IMR-90 (cell line): ENCODE data around the gene HTR5A. TPM values are rescaled to one million over a fixed set of nuclear protein-coding genes. Genes with fewer than 3 reads are reported as not detected.

Experiments
- ATAC-seq: fragments of 200-7000 bp; cut with Tn5 transposase; 2 replicates; pipeline ENCODE4 v1.9.1; 2020; ENCODE audit warnings: low read depth, mild to moderate bottlenecking, moderate library complexity
- BruUV-seq: library from RNA; stranded (reverse); fragments of 400-500 nt; replicated peaks from 2 replicates; lab custom pipeline; 2021; lab: Mats Ljungman, UMichigan
- CTCF ChIA-PET: fragments of 300-600 bp; formaldehyde crosslinking; extraction: SDS; loops from one replicate; lab custom pipeline; 2021; ENCODE audit warnings: antibody characterized with exemption; lab: Yijun Ruan, JAX
- POLR2A ChIA-PET: fragments of 300-600 bp; sonication (Branson Sonifier 250); formaldehyde crosslinking; loops from one replicate; lab custom pipeline; 2022; ENCODE audit warnings: antibody characterized with exemption; ENCODE audit not compliant: unreplicated experiment; lab: Charles Lee
- DNase-seq: peaks from one replicate; pipeline ENCODE4 v3.0.0; 2013
- H2AFZ ChIP-seq: replicated peaks from 2 replicates; pipeline ENCODE3; 2013; ENCODE audit warnings: low read length, mild to moderate bottlenecking; ENCODE audit not compliant: poor library complexity
- H2AK5ac ChIP-seq: 2 replicates; pipeline ENCODE4 v1.6.1; 2013; ENCODE audit warnings: low read depth, low read length, inconsistent platforms
- H2AK9ac ChIP-seq: replicated peaks from 2 replicates; pipeline ENCODE3; 2013; ENCODE audit warnings: mild to moderate bottlenecking, low read depth, low read length, moderate library complexity; ENCODE audit not compliant: poor library complexity
- H2BK120ac ChIP-seq: 2 replicates; pipeline ENCODE4 v1.6.1; 2013; ENCODE audit warnings: low read depth, low read length, inconsistent platforms
- H2BK15ac ChIP-seq: 3 replicates; pipeline ENCODE4 v1.6.1; 2013; ENCODE audit warnings: low read depth, low read length, inconsistent platforms
- H2BK20ac ChIP-seq: 2 replicates; pipeline ENCODE4 v1.6.1; 2013; ENCODE audit warnings: low read depth, mild to moderate bottlenecking, inconsistent platforms, low read length, moderate library complexity
- H2BK5ac ChIP-seq: 2 replicates; pipeline ENCODE4 v1.6.1; 2013; ENCODE audit warnings: mild to moderate bottlenecking, low read depth, low read length, inconsistent platforms; ENCODE audit not compliant: poor library complexity, severe bottlenecking
- H3K14ac ChIP-seq: replicated peaks from 2 replicates; pipeline ENCODE4 v1.6.1; 2013; ENCODE audit warnings: low read depth, low read length, inconsistent platforms
- H3K18ac ChIP-seq: 2 replicates; pipeline ENCODE4 v1.6.1; 2013; ENCODE audit warnings: low read depth, low read length, control low read depth
- H3K23ac ChIP-seq: 2 replicates; pipeline ENCODE4 v1.6.1; 2013; ENCODE audit warnings: low read depth, low read length, inconsistent platforms
- H3K27ac ChIP-seq: 2 replicates; pipeline ENCODE4 v1.5.1; 2013; ENCODE audit warnings: mild to moderate bottlenecking, control low read depth, low read length; ENCODE audit not compliant: insufficient read depth
- H3K27me3 ChIP-seq: 2 replicates; pipeline ENCODE4 v1.6.1; 2013; ENCODE audit warnings: low read length; ENCODE audit not compliant: control insufficient read depth, insufficient read depth
- H3K36me3 ChIP-seq: 2 replicates; pipeline ENCODE4 v1.6.1; 2013; ENCODE audit warnings: low read length, mixed read lengths; ENCODE audit not compliant: control insufficient read depth, insufficient read depth
- H3K4ac ChIP-seq: 2 replicates; pipeline ENCODE4 v1.6.1; 2013; ENCODE audit warnings: low read depth, low read length, inconsistent platforms
- H3K4me1 ChIP-seq: 2 replicates; pipeline ENCODE4 v1.6.1; 2013; ENCODE audit warnings: low read length, mixed read lengths; ENCODE audit not compliant: control insufficient read depth, insufficient read depth
- H3K4me2 ChIP-seq: 2 replicates; pipeline ENCODE4 v1.6.1; 2013; ENCODE audit warnings: low read depth, mild to moderate bottlenecking, control low read depth, low read length, moderate library complexity
- H3K4me3 ChIP-seq: 2 replicates; pipeline ENCODE4 v1.5.1; 2013; ENCODE audit warnings: low read depth, mild to moderate bottlenecking, control low read depth, low read length, moderate library complexity; ENCODE audit not compliant: insufficient read depth
- H3K56ac ChIP-seq: 2 replicates; pipeline ENCODE4 v1.6.1; 2013; ENCODE audit warnings: low read length, inconsistent platforms; ENCODE audit not compliant: insufficient read depth; ENCODE audit errors: extremely low read depth
- H3K79me1 ChIP-seq, 2 experiments: 2 replicates each; pipeline ENCODE4 v1.6.1; 2013; ENCODE audit warnings: low read length in 2 of 2, inconsistent platforms in 1 of 2, low read depth in 1 of 2
- H3K9ac ChIP-seq: 2 replicates; pipeline ENCODE4 v1.6.1; 2013; ENCODE audit warnings: low read depth, low read length, control low read depth
- H3K9me1 ChIP-seq: 2 replicates; pipeline ENCODE4 v1.6.1; 2013; ENCODE audit warnings: low read length, inconsistent platforms; ENCODE audit not compliant: insufficient read depth
- H3K9me3 ChIP-seq: 2 replicates; pipeline ENCODE4 v1.6.1; 2013; ENCODE audit warnings: low read length; ENCODE audit not compliant: control insufficient read depth, insufficient read depth
- H4K20me1 ChIP-seq: 2 replicates; pipeline ENCODE4 v1.6.1; 2013; ENCODE audit warnings: low read length, inconsistent platforms; ENCODE audit not compliant: insufficient read depth
- H4K5ac ChIP-seq: 2 replicates; pipeline ENCODE4 v1.6.1; 2013; ENCODE audit warnings: mild to moderate bottlenecking, low read depth, low read length, control low read depth
- H4K8ac ChIP-seq, 2 experiments: 2 replicates each; pipeline ENCODE4 v1.6.1; 2013; ENCODE audit warnings: low read depth in 2 of 2, low read length in 2 of 2, control low read depth in 1 of 2, inconsistent platforms in 1 of 2
- H4K91ac ChIP-seq: 2 replicates; pipeline ENCODE4 v1.6.1; 2013; ENCODE audit warnings: low read depth, low read length, inconsistent platforms; ENCODE audit not compliant: insufficient read depth
- BHLHE40 ChIP-seq: fragments of 150-350 bp; IDR thresholded peaks from 2 replicates; pipeline ENCODE4 v1.6.1; 2016; ENCODE audit warnings: mild to moderate bottlenecking, low read depth, low read length
- CEBPB ChIP-seq: IDR thresholded peaks from 2 replicates; pipeline ENCODE4 v1.6.1; 2012; ENCODE audit warnings: low read depth, low read length, improper control_type of control experiment
- CHD1 ChIP-seq: IDR thresholded peaks from 2 replicates; pipeline ENCODE4 v1.6.1; 2012; ENCODE audit warnings: low read depth, low read length, improper control_type of control experiment
- CTCF ChIP-seq: conservative IDR thresholded peaks from 2 replicates; pipeline ENCODE4 v1.5.1; 2012; ENCODE audit warnings: mild to moderate bottlenecking, low read depth, low read length, improper control_type of control experiment
- MAFK ChIP-seq: IDR thresholded peaks from 2 replicates; pipeline ENCODE4 v1.6.1; 2012; ENCODE audit warnings: low read depth, low read length, improper control_type of control experiment
- MXI1 ChIP-seq: IDR thresholded peaks from 2 replicates; pipeline ENCODE4 v1.6.1; 2012; ENCODE audit warnings: low read depth, mild to moderate bottlenecking, low read length, moderate library complexity, borderline replicate concordance
- NFE2L2 ChIP-seq: fragments of 150-350 bp; IDR thresholded peaks from 2 replicates; pipeline ENCODE4 v1.6.1; 2016; ENCODE audit warnings: low read depth, mild to moderate bottlenecking, low read length
- POLR2A ChIP-seq: IDR thresholded peaks from 2 replicates; pipeline ENCODE4 v1.6.1; 2012; ENCODE audit warnings: mild to moderate bottlenecking, low read depth, low read length
- RAD21 ChIP-seq: IDR thresholded peaks from 2 replicates; pipeline ENCODE4 v1.6.1; 2012; ENCODE audit warnings: low read length, improper control_type of control experiment
- SMC3 ChIP-seq: fragments of 150-350 bp; IDR thresholded peaks from 2 replicates; pipeline ENCODE4 v1.6.1; 2016; ENCODE audit warnings: low read depth, mild to moderate bottlenecking, antibody characterized with exemption, low read length, moderate library complexity
- USF2 ChIP-seq: fragments of 150-350 bp; IDR thresholded peaks from 2 replicates; pipeline ENCODE4 v1.6.1; 2017; ENCODE audit warnings: mild to moderate bottlenecking, antibody characterized with exemption, low read length, low read depth
- WGBS, 2 experiments: methylation state at CpG; one replicate each; pipeline versions ENCODE4 v1.1.5 to v1.1.7; 2013; ENCODE audit warnings: missing lambda C conversion rate in 2 of 2; ENCODE audit not compliant: insufficient read length in 1 of 2; ENCODE audit errors: extremely low coverage in 2 of 2; 5-methylcytosine and 5-hydroxymethylcytosine counted together
- dilution Hi-C: fragments of 300-500 bp; cut with HindIII; formaldehyde crosslinking; loops from one replicate; pipeline ENCODE4 v1.14.3; 2018; ENCODE audit warnings: low sequenced_read_pairs; ENCODE audit not compliant: unreplicated experiment
- in situ Hi-C: fragments of 300-500 bp; cut with MboI; formaldehyde crosslinking; loops from 3 replicates; pipeline ENCODE4 v1.14.3; 2019; ENCODE audit warnings: low sequenced_read_pairs, inconsistent platforms, mixed read lengths
- intact Hi-C: fragments of 100-400 bp; cut with micrococcal nuclease; formaldehyde crosslinking; loops from 2 replicates; pipeline ENCODE4 v1.10.0; 2022
- polyA plus RNA-seq, 3 experiments: library from polyadenylated mRNA; depleted of rRNA; stranded (reverse); fragments of >200 nt; gene quantifications; 2 replicates each; pipeline ENCODE4 v1.2.3, GENCODE V29; 2012; ENCODE audit warnings: low replicate concordance in 1 of 3
- total RNA-seq: library from RNA; depleted of rRNA; stranded (reverse); fragments of >200 nt; gene quantifications from 2 replicates; pipeline ENCODE4 v1.2.3, GENCODE V29; 2012
- TF ChIP-seq, protein P1 (sequence below): fragments of 150-350 bp; IDR thresholded peaks from 2 replicates; pipeline ENCODE4 v1.6.1; 2016; ENCODE audit warnings: low read depth, mild to moderate bottlenecking, low read length, moderate library complexity, borderline replicate concordance

Gene HTR5A
- total and polyA plus RNA-seq, 2 of the 4 experiments (the other 2 are of a cell fraction): not detected

DNA sequence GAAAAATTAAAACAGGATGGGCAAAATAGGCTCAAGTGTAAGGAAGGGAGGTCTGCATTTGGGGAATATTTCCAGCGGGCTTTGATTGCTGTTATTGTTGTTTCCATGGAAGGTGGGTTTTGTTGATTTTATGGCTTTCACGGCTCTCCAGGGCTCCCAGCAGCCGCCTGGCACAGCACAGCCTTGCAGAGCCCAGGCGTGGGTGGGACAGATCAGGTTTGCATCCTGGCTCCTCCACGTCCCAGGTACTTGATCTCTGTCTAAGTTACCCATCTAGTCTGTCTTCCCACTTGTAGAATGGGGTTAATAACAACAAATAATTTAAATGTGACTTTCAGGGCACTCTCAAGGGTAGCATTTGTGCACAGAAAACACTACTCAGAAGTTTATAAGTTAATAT is 45.2 kb downstream of the HTR5A start:
- Histone ChIP-seq H4K20me1 (no peaks in the 10 kb centered on the region), H2BK15ac (no peak overlapping the region), H3K4me2 (no peak overlapping the region), H4K91ac (no peak overlapping the region), H4K5ac (no peak overlapping the region), H2AK9ac (no peak overlapping the region), H3K4me3 (no peak overlapping the region), H2BK5ac (no peak overlapping the region), H3K36me3 (no peaks in the 10 kb centered on the region), H3K4me1 (no peaks in the 10 kb centered on the region), H3K27me3 (no peaks in the 10 kb centered on the region), H2BK120ac (no peak overlapping the region), H3K27ac (no peak overlapping the region), H3K79me1 (no peaks in the 10 kb centered on the region), H3K23ac (no peak overlapping the region), H3K4ac (no peak overlapping the region), H3K56ac (no peak overlapping the region), H3K9me3 (no peaks in the 10 kb centered on the region; the same call in 1 of the 2 replicates), H3K9me1 (no peaks in the 10 kb centered on the region), H2AFZ (no peak overlapping the region), H2AK5ac (no peak overlapping the region), H3K18ac (no peak overlapping the region), H4K8ac (no peak overlapping the region), H3K14ac (no peak overlapping the region), H2BK20ac (no peak overlapping the region), H3K9ac (no peak overlapping the region)
- TF ChIP-seq CTCF: no peak
- TF ChIP-seq NFE2L2: no peak
- no peak for TF ChIP-seq CEBPB
- no peak for TF ChIP-seq POLR2A
- no peak for TF ChIP-seq MXI1
- TF ChIP-seq CHD1: no peak
- TF ChIP-seq USF2: no peak
- TF ChIP-seq BHLHE40: no peak
- no peak for TF ChIP-seq SMC3
- TF ChIP-seq, protein P1, sequence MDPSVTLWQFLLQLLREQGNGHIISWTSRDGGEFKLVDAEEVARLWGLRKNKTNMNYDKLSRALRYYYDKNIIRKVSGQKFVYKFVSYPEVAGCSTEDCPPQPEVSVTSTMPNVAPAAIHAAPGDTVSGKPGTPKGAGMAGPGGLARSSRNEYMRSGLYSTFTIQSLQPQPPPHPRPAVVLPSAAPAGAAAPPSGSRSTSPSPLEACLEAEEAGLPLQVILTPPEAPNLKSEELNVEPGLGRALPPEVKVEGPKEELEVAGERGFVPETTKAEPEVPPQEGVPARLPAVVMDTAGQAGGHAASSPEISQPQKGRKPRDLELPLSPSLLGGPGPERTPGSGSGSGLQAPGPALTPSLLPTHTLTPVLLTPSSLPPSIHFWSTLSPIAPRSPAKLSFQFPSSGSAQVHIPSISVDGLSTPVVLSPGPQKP: no peak
- TF ChIP-seq RAD21: no peak
- no peak for TF ChIP-seq MAFK
- dilution Hi-C loops: no loop called here
- DNase-seq: no peak
- no peak for ATAC-seq
- in situ Hi-C loops: no loop called here
- intact Hi-C loops: no loop called here
- BruUV-seq: no TSS peak
- no CpG with 5 or more reads among the region's 5 CpGs for WGBS, 2 experiments
- ChIA-PET CTCF (no interaction called here), POLR2A (no interaction called here)
